K562 (cell line): ENCODE measurements around the gene IQCC. TPM values are rescaled to one million over a fixed set of nuclear protein-coding genes. Genes with fewer than 3 reads are reported as not detected.

Experiments
- BACH1 ChIP-seq: fragments of 200-800 bp; sonication (Bioruptor generic); IDR thresholded peaks from 2 replicates; pipeline ENCODE4 v1.6.1; 2016; ENCODE audit warnings: missing genetic modification characterization, missing compliant biosample characterization
- CBX2 ChIP-seq: fragments of 200-600 bp; sonication (generic); IDR thresholded peaks from one replicate; pipeline ENCODE4 v1.6.1; 2012; ENCODE audit warnings: mild to moderate bottlenecking, low read length, inconsistent platforms; ENCODE audit not compliant: insufficient read depth, poor library complexity, severe bottlenecking
- CHD2 ChIP-seq: IDR thresholded peaks from 2 replicates; pipeline ENCODE4 v1.6.1; 2011; ENCODE audit warnings: low read depth, low read length
- CREM ChIP-seq: IDR thresholded peaks from 2 replicates; pipeline ENCODE4 v1.6.1; 2014; ENCODE audit warnings: antibody characterized with exemption, low read depth
- EP400 ChIP-seq: fragments of 450-650 bp; IDR thresholded peaks from 2 replicates; pipeline ENCODE4 v1.6.1; 2017; ENCODE audit warnings: antibody characterized with exemption, mild to moderate bottlenecking, moderate library complexity
- HDAC2 ChIP-seq: fragments of 450-650 bp; IDR thresholded peaks from 2 replicates; pipeline ENCODE4 v1.6.1; 2016; ENCODE audit warnings: mild to moderate bottlenecking
- HES1 ChIP-seq: fragments of 450-650 bp; IDR thresholded peaks from 2 replicates; pipeline ENCODE4 v1.6.1; 2016; ENCODE audit warnings: low read depth, mild to moderate bottlenecking, moderate library complexity
- HMGN3 ChIP-seq: IDR thresholded peaks from 2 replicates; pipeline ENCODE4 v1.6.1; 2011; ENCODE audit warnings: borderline replicate concordance, low read depth, mild to moderate bottlenecking, mixed read lengths, low read length; ENCODE audit not compliant: insufficient read length; ENCODE audit errors: extremely low read depth
- HNRNPK ChIP-seq: fragments of 200-400 bp; formaldehyde crosslinking; IDR thresholded peaks from one replicate; pipeline ENCODE4 v1.6.1; 2018; ENCODE audit warnings: mild to moderate bottlenecking, low read depth, low read length; ENCODE audit not compliant: poor library complexity, severe bottlenecking
- KAT7 ChIP-seq: sonication (generic); formaldehyde crosslinking; IDR thresholded peaks from 2 replicates; pipeline ENCODE4 v1.8.0; 2022; ENCODE audit warnings: missing genetic modification reagents, mild to moderate bottlenecking, borderline replicate concordance
- KLF13 ChIP-seq: fragments of 450-650 bp; IDR thresholded peaks from 2 replicates; pipeline ENCODE4 v1.6.1; 2016; ENCODE audit warnings: missing genetic modification characterization, low read depth, mild to moderate bottlenecking, missing compliant biosample characterization, moderate library complexity, borderline replicate concordance
- MTA3 ChIP-seq: fragments of 450-650 bp; formaldehyde crosslinking; IDR thresholded peaks from 2 replicates; pipeline ENCODE4 v1.6.1; 2017; ENCODE audit warnings: mild to moderate bottlenecking, borderline replicate concordance
- NELFE ChIP-seq: IDR thresholded peaks from 2 replicates; pipeline ENCODE4 v1.6.1; 2011; ENCODE audit warnings: mild to moderate bottlenecking; ENCODE audit not compliant: insufficient read depth, insufficient read length
- NR2F6 ChIP-seq: fragments of 450-650 bp; formaldehyde crosslinking; IDR thresholded peaks from 2 replicates; pipeline ENCODE4 v1.4.0; 2020; ENCODE audit warnings: mild to moderate bottlenecking
- POLR2B ChIP-seq: fragments of 450-650 bp; IDR thresholded peaks from 2 replicates; pipeline ENCODE4 v1.6.1; 2018; ENCODE audit warnings: low read depth; ENCODE audit not compliant: partially characterized antibody
- PTRF ChIP-seq: fragments of 450-650 bp; IDR thresholded peaks from 2 replicates; pipeline ENCODE4 v1.6.1; 2016; ENCODE audit warnings: mild to moderate bottlenecking, missing genetic modification characterization, missing compliant biosample characterization
- SIN3A ChIP-seq, 2 experiments: fragments of 150-350 bp in 1 of 2; IDR thresholded peaks; 2 replicates each; pipeline ENCODE4 v1.6.1; 2011 to 2016; ENCODE audit warnings: borderline replicate concordance in 2 of 2, low read depth in 2 of 2, low read length in 2 of 2, mild to moderate bottlenecking in 2 of 2, moderate library complexity in 2 of 2; ENCODE audit not compliant: control insufficient read depth in 1 of 2
- SMC3 ChIP-seq: conservative IDR thresholded peaks from 2 replicates; pipeline ENCODE4 v1.6.1; 2011; ENCODE audit warnings: low read depth, low read length, improper control_type of control experiment; ENCODE audit not compliant: insufficient read depth
- TBL1XR1 ChIP-seq, 2 experiments: IDR thresholded peaks; 2 replicates each; pipeline ENCODE4 v1.6.1; 2012; ENCODE audit warnings: improper control_type of control experiment in 2 of 2, low read length in 2 of 2, mild to moderate bottlenecking in 1 of 2
- TEAD1 ChIP-seq, 2 experiments: fragments of 450-650 bp in 1 of 2; sonication (generic) in 1 of 2; formaldehyde crosslinking; IDR thresholded peaks; 2 replicates each; pipeline versions ENCODE4 v1.4.0 to v1.8.0; 2020 to 2022; ENCODE audit warnings: mild to moderate bottlenecking in 2 of 2, missing genetic modification reagents in 1 of 2
- TFAM ChIP-seq: fragments of 250-450 bp; sonication (Bioruptor Pico); conservative IDR thresholded peaks from 2 replicates; pipeline ENCODE4 v1.5.0; 2021; ENCODE audit warnings: mild to moderate bottlenecking, moderate library complexity
- ZBTB17 ChIP-seq: fragments of 450-650 bp; formaldehyde crosslinking; IDR thresholded peaks from 2 replicates; pipeline ENCODE4 v1.4.0; 2020; ENCODE audit warnings: mild to moderate bottlenecking
- ZFPM2 ChIP-seq: fragments of 250-450 bp; sonication (Bioruptor Pico); IDR thresholded peaks from 2 replicates; pipeline ENCODE4 v1.5.1; 2022; ENCODE audit warnings: mild to moderate bottlenecking
- ZNF124 ChIP-seq: sonication (generic); formaldehyde crosslinking; IDR thresholded peaks from 2 replicates; pipeline ENCODE4 v1.8.1; 2022; ENCODE audit warnings: missing genetic modification reagents
- ZNF23 ChIP-seq: fragments of 250-450 bp; sonication (Bioruptor Pico); IDR thresholded peaks from 2 replicates; pipeline ENCODE4 v1.4.0; 2020; ENCODE audit warnings: mild to moderate bottlenecking
- ZNF239 ChIP-seq: fragments of 250-450 bp; sonication (Bioruptor Pico); IDR thresholded peaks from 2 replicates; pipeline ENCODE4 v1.4.0; 2020; ENCODE audit warnings: mild to moderate bottlenecking
- ZNF311 ChIP-seq: fragments of 250-450 bp; sonication (Bioruptor Pico); IDR thresholded peaks from 2 replicates; pipeline ENCODE4 v1.4.0; 2020; ENCODE audit warnings: mild to moderate bottlenecking, moderate library complexity
- ZNF384 ChIP-seq: IDR thresholded peaks from 2 replicates; pipeline ENCODE4 v1.6.1; 2012; ENCODE audit warnings: low read depth, low read length, improper control_type of control experiment
- ZNF518B ChIP-seq: fragments of 250-450 bp; sonication (Bioruptor Pico); IDR thresholded peaks from 2 replicates; pipeline ENCODE4 v1.5.0; 2021; ENCODE audit warnings: mild to moderate bottlenecking, moderate library complexity
- polyA plus RNA-seq, 8 experiments: library from polyadenylated mRNA; depleted of rRNA in 4 of 8; stranded (reverse) in 5 of 8; unstranded in 3 of 8; fragments of >200 nt; fragmentation: Nextera tagmentation in 2 of 8; fragmentation: Illumina TruSeq in 1 of 8; extraction: Ambion mirVana in 2 of 8; extraction: Trizol in 1 of 8; gene quantifications; 2 replicates each; pipeline versions ENCODE4 v1.2.1 to v1.2.3, GENCODE V29; 2011 to 2014; ENCODE audit warnings: inconsistent platforms in 1 of 8, missing spikeins in 1 of 8
- total RNA-seq, 7 experiments: library from RNA; depleted of rRNA in 6 of 7; stranded (reverse); fragments of >200 nt in 6 of 7; fragmentation: Illumina TruSeq in 2 of 7; extraction: Trizol in 2 of 7; gene quantifications; 2 replicates each; pipeline versions ENCODE4 v1.2.1 to v1.2.3, GENCODE V29; 2011 to 2021; ENCODE audit warnings: low replicate concordance in 1 of 7

Gene IQCC
- total and polyA plus RNA-seq, 9 of the 15 experiments (the other 6 are each of a cell fraction or from before 2014, with no cell fraction given) = 8.1 to 16.5 (median 10.7) TPM

DNA sequence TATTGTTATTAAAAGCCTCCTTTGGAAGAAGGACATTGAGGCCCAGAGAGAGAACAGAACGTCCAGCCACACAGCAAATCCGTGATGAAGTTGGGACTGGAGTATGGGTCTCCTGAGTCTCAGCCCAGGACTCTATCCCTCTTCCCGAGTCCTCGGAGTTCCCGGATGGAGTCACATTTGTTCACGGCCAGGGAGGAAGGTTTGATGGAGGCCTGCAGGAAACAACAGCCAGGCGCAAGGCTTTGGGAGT, 26.4 kb upstream of the IQCC start (continued):
- TF ChIP-seq PTRF (tag) (peak; percentile 73), ZNF23 (CRISPR knock-in tag) (no peak), POLR2B (no peak), ZNF311 (peak; percentile 80; the same call in 1 of the 2 replicates), SIN3A (IDR thresholded peaks at IDR 0.05; ENCODE audit: borderline replicate concordance in 2 of 2, control insufficient read depth in 1 of 2, low read depth in 2 of 2, low read length in 2 of 2) (0 out of 4 replicates have a peak, but pooled peaks of 1 of the 2 experiments have one; percentile 1), KLF13 (tag) (no peak), HNRNPK (no peak), CHD2 (no peak), CBX2 (no peak), MTA3 (no peak), ZNF384 (no peak), ZNF124 (CRISPR knock-in tag) (no peak), NR2F6 (CRISPR knock-in tag) (no peak), EP400 (no peak), CREM (no peak), HMGN3 (no peak), BACH1 (tag) (no peak; the same call in 1 of the 2 replicates), HES1 (no peak), TBL1XR1 (IDR thresholded peaks at IDR 0.05; ENCODE audit: low read length in 2 of 2) (no peak), HDAC2 (no peak), ZNF239 (peak; percentile 44; the same call in 1 of the 2 replicates), ZBTB17 (CRISPR knock-in tag) (no peak), ZNF518B (CRISPR knock-in tag) (no peak), TEAD1 (CRISPR knock-in tag; IDR thresholded peaks at IDR 0.05) (no peak), NELFE (no peak), KAT7 (CRISPR knock-in tag) (no peak), ZFPM2 (CRISPR knock-in tag) (no peak), TFAM (no peak), SMC3 (no peak)
